Esophagus muscularis mucosa (tissue), 4 donors: ENCODE data around the gene PSME1.
A peak's percentile ranks its signal among the peaks of the same experiment; 100 is the strongest.

Experiments
- EP300 ChIP-seq: sonication (generic); formaldehyde crosslinking; IDR thresholded peaks from one replicate; pipeline ENCODE4 v1.6.1; 2017; ENCODE audit warnings: antibody characterized with exemption
- POLR2AphosphoS5 ChIP-seq, 2 donors: sonication (generic); formaldehyde crosslinking; IDR thresholded peaks; one replicate each; pipeline ENCODE4 v1.6.1; 2017; ENCODE audit warnings: antibody characterized with exemption in 2 of 2
- TF ChIP-seq, protein P1 (sequence below), 3 experiments: fragments of 200-600 bp in 2 of 3; fragments of 450-650 bp in 1 of 3; sonication (generic) in 2 of 3; IDR thresholded peaks; one replicate each; pipeline ENCODE4 v1.5.1; 2017 to 2019; ENCODE audit warnings: antibody characterized with exemption in 3 of 3, mild to moderate bottlenecking in 2 of 3, moderate library complexity in 1 of 3

DNA sequence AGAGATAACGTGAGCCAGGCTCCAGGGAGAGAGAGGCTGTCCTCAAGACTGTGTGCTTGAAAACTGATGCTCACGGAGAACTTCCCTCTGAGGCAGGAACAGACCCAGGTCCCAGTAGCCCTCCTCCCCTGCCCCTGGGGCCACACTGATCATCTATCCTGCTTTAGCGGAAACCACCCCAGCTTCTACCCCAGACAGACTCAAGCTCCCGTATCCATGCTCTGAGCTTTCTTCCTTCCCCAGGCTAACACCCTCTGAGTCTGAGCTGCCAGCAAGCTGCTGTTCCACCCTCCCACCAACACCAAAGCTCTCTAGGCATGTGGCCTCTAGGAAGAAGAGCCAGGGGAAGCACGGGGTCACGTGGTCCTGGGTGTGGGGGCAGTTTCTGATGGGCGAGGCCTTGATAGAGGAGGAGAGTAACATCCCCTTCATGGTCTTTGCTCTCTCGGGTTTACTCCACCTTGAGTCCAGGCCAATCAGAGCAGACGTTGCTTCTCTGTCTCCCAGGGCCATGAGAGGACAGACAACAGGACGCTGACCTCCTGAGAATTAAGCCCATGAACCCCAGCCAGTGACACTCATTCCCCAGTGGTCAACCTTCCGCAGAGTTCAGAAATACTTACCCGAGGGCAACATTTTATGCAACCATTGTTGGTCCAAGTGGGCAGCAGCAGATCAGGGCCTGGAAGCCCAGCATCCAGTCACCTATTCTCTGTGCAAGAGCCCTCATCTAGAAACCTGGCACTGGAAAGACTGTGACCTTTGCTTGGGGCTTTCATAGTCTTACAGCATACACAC is 40.5 kb upstream of the PSME1 start:
- TF ChIP-seq POLR2AphosphoS5 (IDR thresholded peaks at IDR 0.05) (peak in 1 of 2 donors; percentile 64), EP300 (no peak)
- TF ChIP-seq, protein P1, sequence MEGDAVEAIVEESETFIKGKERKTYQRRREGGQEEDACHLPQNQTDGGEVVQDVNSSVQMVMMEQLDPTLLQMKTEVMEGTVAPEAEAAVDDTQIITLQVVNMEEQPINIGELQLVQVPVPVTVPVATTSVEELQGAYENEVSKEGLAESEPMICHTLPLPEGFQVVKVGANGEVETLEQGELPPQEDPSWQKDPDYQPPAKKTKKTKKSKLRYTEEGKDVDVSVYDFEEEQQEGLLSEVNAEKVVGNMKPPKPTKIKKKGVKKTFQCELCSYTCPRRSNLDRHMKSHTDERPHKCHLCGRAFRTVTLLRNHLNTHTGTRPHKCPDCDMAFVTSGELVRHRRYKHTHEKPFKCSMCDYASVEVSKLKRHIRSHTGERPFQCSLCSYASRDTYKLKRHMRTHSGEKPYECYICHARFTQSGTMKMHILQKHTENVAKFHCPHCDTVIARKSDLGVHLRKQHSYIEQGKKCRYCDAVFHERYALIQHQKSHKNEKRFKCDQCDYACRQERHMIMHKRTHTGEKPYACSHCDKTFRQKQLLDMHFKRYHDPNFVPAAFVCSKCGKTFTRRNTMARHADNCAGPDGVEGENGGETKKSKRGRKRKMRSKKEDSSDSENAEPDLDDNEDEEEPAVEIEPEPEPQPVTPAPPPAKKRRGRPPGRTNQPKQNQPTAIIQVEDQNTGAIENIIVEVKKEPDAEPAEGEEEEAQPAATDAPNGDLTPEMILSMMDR (IDR thresholded peaks at IDR 0.05), result no peak
